Karpas-422 (cell line): ENCODE data around the gene R3HDM4. TPM values are rescaled to one million over a fixed set of nuclear protein-coding genes. Genes with fewer than 3 reads are reported as not detected.

ENCODE experiments used
- DNase-seq: peaks from one replicate; pipeline ENCODE4 v3.0.0-alpha.2; 2015
- H2AFZ ChIP-seq: fragments of 200-600 bp; sonication (generic); 2 replicates; pipeline ENCODE4 v1.6.1; 2014; ENCODE audit warnings: antibody characterized with exemption, low read length, mixed read lengths
- H3K27ac ChIP-seq: fragments of 200-600 bp; sonication (generic); 2 replicates; pipeline ENCODE4 v1.5.1; 2014; ENCODE audit warnings: mild to moderate bottlenecking, low read length, moderate library complexity
- H3K27me3 ChIP-seq: fragments of 200-600 bp; sonication (generic); 2 replicates; pipeline ENCODE4 v1.6.1; 2014; ENCODE audit warnings: low read length, mixed read lengths
- H3K36me3 ChIP-seq: fragments of 200-600 bp; sonication (generic); 2 replicates; pipeline ENCODE4 v1.6.1; 2014; ENCODE audit warnings: low read length, mixed read lengths; ENCODE audit not compliant: insufficient read depth
- H3K4me1 ChIP-seq: fragments of 200-600 bp; sonication (generic); 2 replicates; pipeline ENCODE4 v1.6.1; 2014; ENCODE audit warnings: mild to moderate bottlenecking, low read length, mixed read lengths
- H3K4me2 ChIP-seq: fragments of 200-600 bp; sonication (generic); 2 replicates; pipeline ENCODE4 v1.6.1; 2014; ENCODE audit warnings: low read length, low read depth, mild to moderate bottlenecking; ENCODE audit not compliant: poor library complexity, severe bottlenecking
- H3K4me3 ChIP-seq: fragments of 200-600 bp; sonication (generic); 2 replicates; pipeline ENCODE4 v1.5.1; 2014; ENCODE audit warnings: mild to moderate bottlenecking, antibody characterized with exemption, low read length, mixed read lengths
- H3K79me2 ChIP-seq: fragments of 200-600 bp; sonication (generic); 2 replicates; pipeline ENCODE4 v1.6.1; 2014; ENCODE audit warnings: mild to moderate bottlenecking, low read length, mixed read lengths
- H3K9ac ChIP-seq: fragments of 200-600 bp; sonication (generic); 2 replicates; pipeline ENCODE4 v1.6.0; 2014; ENCODE audit warnings: low read length
- H3K9me2 ChIP-seq: fragments of 200-600 bp; sonication (generic), shearing (Covaris generic); replicated peaks from 2 replicates; pipeline ENCODE4 v1.6.0; 2014; ENCODE audit warnings: mild to moderate bottlenecking, low read length, moderate library complexity; ENCODE audit not compliant: insufficient read depth
- H3K9me3 ChIP-seq: fragments of 300-700, 200-600 bp; sonication (generic); 2 replicates; pipeline ENCODE4 v1.6.1; 2014; ENCODE audit warnings: low read length, mixed read lengths
- H4K20me1 ChIP-seq: fragments of 200-600 bp; sonication (generic); 2 replicates; pipeline ENCODE4 v1.6.1; 2014; ENCODE audit warnings: mild to moderate bottlenecking, antibody characterized with exemption, low read length, low read depth; ENCODE audit not compliant: insufficient read depth
- total RNA-seq: library from RNA; depleted of rRNA; stranded (reverse); fragments of >200 nt; shearing (Covaris generic); gene quantifications from 2 replicates; pipeline ENCODE4 v1.2.3, GENCODE V29; 2014; ENCODE audit warnings: low replicate concordance

The R3HDM4 gene
- total RNA-seq, 1 experiment from 2014 or later, result 41.9 TPM

DNA sequence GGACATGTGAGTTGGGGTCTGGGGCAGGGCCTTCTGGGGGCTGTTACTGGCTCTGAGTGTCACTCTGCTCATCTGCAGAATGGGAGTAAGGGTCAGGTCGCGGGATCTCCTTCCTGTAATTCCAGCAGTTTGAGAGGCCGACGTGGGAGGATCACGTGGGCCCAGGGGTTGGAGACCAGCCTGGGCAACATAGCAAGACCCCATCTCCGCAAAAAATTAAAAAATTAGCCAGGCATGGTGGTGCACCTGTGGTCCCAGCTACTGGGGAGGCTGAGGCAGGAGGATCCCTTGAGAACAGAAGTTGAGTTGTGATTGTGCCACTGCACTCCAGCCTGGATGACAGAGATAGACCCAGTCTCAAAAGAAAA lies 16.9 kb upstream of the R3HDM4 start:
- DNase-seq, result no peak
- H3K79me2 ChIP-seq, result no peaks in the 10 kb centered on the region
- H3K27me3 ChIP-seq, result no peaks in the 10 kb centered on the region
- H4K20me1 ChIP-seq, result peaks cover 5% of the 10 kb centered on the region; the same call in 1 of the 2 replicates
- no peaks in the 10 kb centered on the region for H3K9me2 ChIP-seq
- no peak overlapping the region for H3K27ac ChIP-seq
- H3K4me2 ChIP-seq, result no peak overlapping the region
- H3K4me1 ChIP-seq, result peaks cover 23% of the 10 kb centered on the region
- no peaks in the 10 kb centered on the region for H3K9me3 ChIP-seq
- H3K4me3 ChIP-seq, result no peak overlapping the region
- no peak overlapping the region for H2AFZ ChIP-seq
- no peak overlapping the region for H3K9ac ChIP-seq
- no peaks in the 10 kb centered on the region for H3K36me3 ChIP-seq

DNA sequence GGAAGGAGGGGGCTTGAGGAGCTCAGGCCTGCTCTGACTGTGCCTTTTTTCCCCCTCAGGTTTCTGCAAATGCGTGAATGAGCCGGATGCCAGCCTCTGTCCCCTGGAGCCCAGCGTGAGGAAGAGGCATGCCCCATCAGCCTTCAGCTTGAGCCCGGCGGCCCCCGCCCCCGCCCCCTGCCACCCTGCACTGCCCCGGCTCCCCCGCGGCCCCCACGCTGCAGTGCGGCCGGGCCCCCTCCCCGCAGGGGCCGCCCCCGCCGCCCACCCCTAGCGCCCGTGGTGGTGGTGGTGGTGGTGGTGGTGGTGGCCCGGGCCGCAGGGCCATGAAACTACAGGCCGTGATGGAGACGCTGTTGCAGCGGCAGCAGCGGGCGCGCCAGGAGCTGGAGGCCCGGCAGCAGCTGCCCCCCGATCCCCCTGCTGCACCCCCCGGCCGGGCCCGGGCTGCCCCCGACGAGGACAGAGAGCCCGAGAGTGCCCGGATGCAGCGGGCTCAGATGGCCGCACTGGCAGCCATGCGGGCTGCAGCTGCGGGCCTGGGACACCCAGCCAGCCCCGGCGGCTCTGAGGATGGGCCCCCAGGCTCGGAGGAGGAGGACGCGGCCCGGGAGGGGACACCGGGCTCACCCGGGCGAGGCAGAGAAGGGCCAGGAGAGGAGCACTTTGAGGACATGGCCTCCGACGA lies 16.3 kb upstream of the R3HDM4 start:
- Histone ChIP-seq H3K27me3 (no peaks in the 10 kb centered on the region), H3K79me2 (no peaks in the 10 kb centered on the region), H3K4me1 (peaks cover 25% of the 10 kb centered on the region)

DNA sequence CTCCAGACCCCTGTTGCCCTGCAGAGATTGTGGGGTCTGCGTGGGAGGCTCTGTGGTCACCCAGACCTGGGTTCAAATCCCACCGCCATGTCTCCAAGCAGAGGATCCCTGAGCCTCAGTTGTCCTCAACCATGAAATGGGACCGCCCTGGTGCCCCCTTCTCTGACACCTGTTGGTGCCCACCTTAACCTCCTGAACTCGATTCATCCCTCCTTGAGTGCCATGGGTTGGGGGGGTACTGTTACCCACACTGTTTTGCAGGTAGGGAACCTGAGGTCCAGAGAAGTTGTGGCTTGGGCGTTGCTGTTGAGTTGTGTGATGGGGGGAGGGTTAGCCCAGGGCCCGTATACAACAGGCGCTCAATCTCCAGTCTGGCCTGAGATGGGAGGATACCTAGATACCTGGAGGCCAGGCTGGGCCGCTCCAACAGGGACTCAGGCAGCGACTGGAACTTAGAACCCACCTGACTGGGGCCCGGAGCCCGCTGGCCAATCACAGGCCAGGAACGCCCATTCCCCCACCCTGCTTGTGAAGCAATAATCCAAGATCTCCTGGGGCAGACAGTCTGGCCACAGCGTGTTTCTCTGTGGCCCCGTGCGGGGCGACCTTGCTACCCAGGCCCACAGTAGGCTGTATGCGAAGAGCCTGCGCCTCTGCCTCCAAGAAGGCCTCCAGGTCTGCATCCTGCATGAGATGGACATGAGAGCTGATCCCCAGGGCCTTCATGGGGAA lies 15.6 kb upstream of the R3HDM4 start:
- H3K9ac ChIP-seq, result no peak overlapping the region
- DNase-seq, result no peak
- H3K9me2 ChIP-seq, result no peaks in the 10 kb centered on the region
- H3K4me3 ChIP-seq, result no peak overlapping the region
- no peaks in the 10 kb centered on the region for H3K79me2 ChIP-seq
- H3K36me3 ChIP-seq, result no peaks in the 10 kb centered on the region
- H2AFZ ChIP-seq, result no peak overlapping the region
- no peak overlapping the region for H3K4me2 ChIP-seq
- peaks cover 25% of the 10 kb centered on the region for H3K4me1 ChIP-seq
- H4K20me1 ChIP-seq, result peaks cover 5% of the 10 kb centered on the region; the same call in 1 of the 2 replicates
- no peak overlapping the region for H3K27ac ChIP-seq
- no peaks in the 10 kb centered on the region for H3K9me3 ChIP-seq
- H3K27me3 ChIP-seq, result no peaks in the 10 kb centered on the region

More for the DNA sequence above, 16.3 kb upstream of the R3HDM4 start:
- Histone ChIP-seq H3K4me2 (no peak overlapping the region), H2AFZ (no peak overlapping the region), H4K20me1 (peaks cover 5% of the 10 kb centered on the region; the same call in 1 of the 2 replicates), H3K36me3 (no peaks in the 10 kb centered on the region), H3K9ac (no peak overlapping the region), H3K4me3 (no peak overlapping the region), H3K9me2 (no peaks in the 10 kb centered on the region), H3K27ac (no peak overlapping the region), H3K9me3 (no peaks in the 10 kb centered on the region)
- no peak for DNase-seq

DNA sequence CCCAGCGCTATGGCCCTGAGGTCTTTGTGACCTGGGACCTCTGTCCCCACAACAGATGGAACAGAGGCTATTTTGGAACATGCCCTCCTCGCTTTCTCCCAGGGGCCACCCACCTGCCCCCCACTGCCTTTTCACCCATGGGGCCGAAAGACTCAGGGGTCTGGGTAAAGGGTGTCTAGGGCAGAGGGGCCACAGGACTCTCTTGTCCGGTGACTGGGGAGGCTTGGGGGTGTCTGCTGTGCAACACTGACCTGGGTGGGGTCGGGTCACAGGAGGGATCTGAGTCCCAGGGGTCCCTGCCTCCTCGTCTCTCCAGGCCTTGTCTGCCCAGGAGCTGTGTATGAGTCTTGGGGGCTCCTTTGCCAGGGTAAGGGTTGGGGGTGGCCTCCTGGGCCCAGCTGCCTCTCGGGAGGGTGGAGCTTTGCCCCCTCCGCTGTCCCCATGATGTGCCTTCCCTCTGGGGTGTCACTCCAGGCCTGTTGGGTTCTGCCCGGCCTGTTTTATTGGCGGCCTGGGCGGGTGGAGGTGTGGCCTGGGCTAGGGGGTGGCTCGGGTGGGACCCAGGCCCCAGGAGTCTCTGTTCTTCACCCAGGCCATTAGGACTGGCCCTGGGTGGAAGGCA lies 14.9 kb upstream of the R3HDM4 start:
- H2AFZ ChIP-seq, result no peak overlapping the region
- no peak overlapping the region for H3K4me3 ChIP-seq
- H3K4me1 ChIP-seq, result peaks cover 25% of the 10 kb centered on the region
- H3K79me2 ChIP-seq, result no peaks in the 10 kb centered on the region
- peaks cover 5% of the 10 kb centered on the region; the same call in 1 of the 2 replicates for H4K20me1 ChIP-seq
- no peak for DNase-seq
- no peak overlapping the region for H3K27ac ChIP-seq
- no peak overlapping the region for H3K4me2 ChIP-seq
- no peaks in the 10 kb centered on the region for H3K36me3 ChIP-seq
- H3K9me3 ChIP-seq, result no peaks in the 10 kb centered on the region
- no peak overlapping the region for H3K9ac ChIP-seq
- H3K27me3 ChIP-seq, result no peaks in the 10 kb centered on the region
- H3K9me2 ChIP-seq, result no peaks in the 10 kb centered on the region

DNA sequence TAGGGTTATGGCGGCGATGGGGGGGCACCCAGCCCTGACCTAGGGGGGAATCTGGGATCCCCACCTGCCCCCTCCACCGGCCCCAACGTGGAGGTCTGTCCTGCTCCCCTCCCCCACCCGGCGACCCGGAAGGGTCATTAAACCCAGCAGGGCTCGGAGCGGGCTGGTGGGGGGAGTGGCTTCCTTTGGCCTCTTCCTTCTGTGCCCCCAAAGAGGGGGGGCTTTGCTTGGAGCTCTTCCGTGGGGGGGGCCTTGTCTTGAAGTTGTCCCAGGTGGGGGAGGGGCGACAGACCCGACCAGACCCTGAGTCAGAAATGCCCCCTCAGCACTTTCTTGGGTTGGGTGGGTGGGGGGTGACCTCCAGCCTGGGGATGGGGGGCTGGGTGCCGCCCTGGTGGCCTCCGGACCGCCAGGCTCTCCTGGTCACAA lies 14.3 kb upstream of the R3HDM4 start:
- H2AFZ ChIP-seq, result no peak overlapping the region
- peak overlapping the region; percentile 99 for H3K4me2 ChIP-seq
- no peak overlapping the region for H3K9ac ChIP-seq
- no peaks in the 10 kb centered on the region for H3K27me3 ChIP-seq
- no peaks in the 10 kb centered on the region for H3K79me2 ChIP-seq
- no peaks in the 10 kb centered on the region for H3K9me2 ChIP-seq
- no peak for DNase-seq
- peak overlapping the region; percentile 76; the same call in 1 of the 2 replicates for H3K4me3 ChIP-seq
- H3K4me1 ChIP-seq, result peaks cover 25% of the 10 kb centered on the region
- H3K27ac ChIP-seq, result no peak overlapping the region
- H4K20me1 ChIP-seq, result peaks cover 5% of the 10 kb centered on the region; the same call in 1 of the 2 replicates
- H3K9me3 ChIP-seq, result no peaks in the 10 kb centered on the region
- no peaks in the 10 kb centered on the region for H3K36me3 ChIP-seq

DNA sequence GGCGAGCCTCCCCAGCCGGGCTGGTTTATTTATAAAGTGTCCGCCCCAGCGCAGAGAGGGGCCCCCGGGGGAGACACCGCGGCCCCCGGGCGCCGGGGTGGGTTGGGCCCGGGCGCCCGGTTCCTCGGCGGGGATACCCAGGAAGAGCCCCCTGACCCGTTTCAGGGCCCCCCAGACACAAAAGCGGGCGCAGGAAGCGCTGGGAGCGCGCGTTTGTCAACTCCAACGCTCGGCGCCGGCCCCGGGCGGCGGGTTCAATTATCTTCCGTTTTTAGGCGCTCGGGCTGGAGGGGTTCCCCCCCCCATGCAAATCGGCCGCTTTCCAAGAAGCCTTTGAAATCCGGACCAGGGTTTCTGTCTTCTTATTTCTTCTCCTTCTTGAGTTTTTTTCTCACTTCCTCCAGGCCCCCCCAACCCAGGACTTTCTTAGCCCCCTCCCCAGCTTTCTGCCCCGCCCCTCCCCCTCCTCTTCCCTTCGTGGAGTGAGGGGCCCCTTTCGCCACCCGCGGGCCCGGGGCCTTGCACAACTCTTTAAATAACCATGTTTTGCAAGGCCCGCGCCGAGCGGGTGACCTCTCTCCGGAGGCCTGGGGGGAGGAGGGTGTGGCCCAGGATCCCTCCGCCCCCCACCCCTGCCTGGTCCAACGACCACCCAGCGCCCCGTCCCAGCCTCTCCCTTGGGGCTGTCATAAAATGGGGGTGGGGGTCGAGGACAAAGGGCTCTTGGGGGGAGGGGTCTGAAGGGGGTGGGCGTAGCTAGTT lies 13.8 kb upstream of the R3HDM4 start:
- Histone ChIP-seq H3K9ac (peak overlapping the region; percentile 68), H3K27ac (peak overlapping the region; percentile 47; the same call in 1 of the 2 replicates), H3K9me3 (no peaks in the 10 kb centered on the region), H3K4me3 (peak overlapping the region; percentile 76), H2AFZ (no peak overlapping the region), H4K20me1 (peaks cover 5% of the 10 kb centered on the region; the same call in 1 of the 2 replicates), H3K9me2 (no peaks in the 10 kb centered on the region), H3K4me2 (peak overlapping the region; percentile 99), H3K27me3 (no peaks in the 10 kb centered on the region), H3K36me3 (no peaks in the 10 kb centered on the region), H3K4me1 (peaks cover 25% of the 10 kb centered on the region), H3K79me2 (no peaks in the 10 kb centered on the region)
- DNase-seq, result peak; percentile 94

DNA sequence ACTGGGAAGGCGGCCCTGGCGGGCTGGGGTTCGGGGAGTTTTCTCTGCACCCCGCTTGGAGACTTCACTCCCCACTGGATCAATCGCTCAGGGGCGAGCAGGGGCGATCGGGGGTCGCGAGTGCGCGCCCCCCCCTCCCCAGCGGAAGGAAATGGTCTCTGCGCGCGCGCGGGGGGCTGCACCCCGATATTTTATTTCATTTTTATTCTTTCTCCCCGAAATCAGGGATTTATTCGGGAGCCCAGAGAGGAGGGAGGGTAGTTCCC lies 13.2 kb upstream of the R3HDM4 start:
- Histone ChIP-seq H3K4me3 (peak overlapping the region; percentile 76), H3K9me3 (no peaks in the 10 kb centered on the region), H3K79me2 (no peaks in the 10 kb centered on the region), H3K9ac (peak overlapping the region; percentile 68), H3K4me2 (peak overlapping the region; percentile 99), H3K36me3 (no peaks in the 10 kb centered on the region), H2AFZ (no peak overlapping the region), H3K27me3 (no peaks in the 10 kb centered on the region), H3K9me2 (no peaks in the 10 kb centered on the region), H4K20me1 (peaks cover 5% of the 10 kb centered on the region; the same call in 1 of the 2 replicates), H3K27ac (peak overlapping the region; percentile 47; the same call in 1 of the 2 replicates), H3K4me1 (peaks cover 25% of the 10 kb centered on the region)
- no peak for DNase-seq
